ENCODE data around the gene PACRG. TPM values are rescaled to one million over a fixed set of nuclear protein-coding genes. Genes with fewer than 3 reads are reported as not detected.

The PACRG gene
- polyA plus RNA-seq, 3 donors = not detected

- DNase-seq = no peak
- intact Hi-C loops (cut with micrococcal nuclease) = no loop called here
- Histone ChIP-seq H3K9ac (ENCODE audit: insufficient read depth, low read length, poor library complexity, severe bottlenecking) (no peak overlapping the region), H3K4me3 (replicated peaks in 1 of 3; ENCODE audit: low read depth in 2 of 3, low read length in 3 of 3) (no peak overlapping the region), H3K36me3 (replicated peaks in 1 of 2; ENCODE audit: control insufficient read depth in 1 of 2, insufficient read depth in 2 of 2, low read length in 2 of 2) (no peaks in the 10 kb centered on the region), H3K27ac (ENCODE audit: low read depth in 1 of 2, low read length in 2 of 2) (no peak overlapping the region), H3K27me3 (ENCODE audit: control insufficient read depth in 2 of 2, insufficient read depth in 2 of 2, low read length in 2 of 2) (no peaks in the 10 kb centered on the region), H3K4me1 (ENCODE audit: control insufficient read depth in 1 of 2, insufficient read depth in 2 of 2, low read length in 2 of 2) (peaks cover 7 to 12% of the 10 kb centered on the region in 2 donors), H4K20me1 (ENCODE audit: insufficient read depth, low read length) (no peaks in the 10 kb centered on the region), H3K9me3 (replicated peaks in 1 of 2; ENCODE audit: control insufficient read depth in 1 of 2, insufficient read depth in 1 of 2, low read length in 2 of 2) (no peaks in the 10 kb centered on the region), H2AFZ (ENCODE audit: insufficient read depth, low read depth, low read length, poor library complexity, severe bottlenecking) (peak overlapping the region; percentile 59), H3K4me2 (replicated peaks; ENCODE audit: extremely low read depth, low read length, poor library complexity, severe bottlenecking) (no peak overlapping the region), H3K79me2 (ENCODE audit: insufficient read depth, low read length) (no peaks in the 10 kb centered on the region)
- H3K27ac Mint-ChIP-seq = no peak overlapping the region
- peaks cover 10% of the 10 kb centered on the region for H3K4me1 Mint-ChIP-seq
- peaks cover 0 to 2% (median 0%) of the 10 kb centered on the region in 7 donors for H3K9me3 Mint-ChIP-seq
- WGBS (ENCODE audit: insufficient coverage) = no CpG with 5 or more reads among the region's 3 CpGs
- peaks cover 4 to 12% (median 4%) of the 10 kb centered on the region in 3 donors for H3K27me3 Mint-ChIP-seq (ENCODE audit: low read depth in 3 of 3)
- no peak for TF ChIP-seq CTCF (IDR thresholded peaks at IDR 0.05)
- no peak overlapping the region for H3K4me3 Mint-ChIP-seq
- H3K36me3 Mint-ChIP-seq = no peaks in the 10 kb centered on the region
These were observed 592.6 kb downstream of the PACRG start for GRCh38 chr6:163320402-163320801.

DNA sequence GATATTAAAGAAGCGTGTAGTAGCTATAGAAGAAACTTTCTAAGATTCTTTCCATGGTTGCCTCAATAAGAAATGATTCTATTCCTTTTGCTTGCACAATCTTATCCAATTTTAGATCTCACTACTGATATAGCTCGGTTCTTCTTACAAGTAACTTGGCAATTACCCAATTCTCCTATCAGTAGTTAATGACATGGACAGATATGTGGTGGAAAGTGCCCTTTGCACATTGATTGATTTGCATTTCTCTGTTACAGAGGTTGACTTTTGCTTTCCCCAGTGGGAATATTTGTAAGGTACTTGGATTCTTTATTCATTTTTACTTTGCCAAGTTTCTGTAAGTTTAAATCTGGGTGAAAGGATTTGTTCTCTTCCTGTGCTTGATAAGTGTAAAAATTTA, 593.0 kb downstream of the PACRG start:
- no peaks in the 10 kb centered on the region for H3K79me2 ChIP-seq (ENCODE audit: insufficient read depth, low read length)
- no peaks in the 10 kb centered on the region for H4K20me1 ChIP-seq (ENCODE audit: insufficient read depth, low read length)
- WGBS (ENCODE audit: insufficient coverage) = no CpG with 5 or more reads among the region's 2 CpGs
- H3K4me3 Mint-ChIP-seq = no peak overlapping the region
- H2AFZ ChIP-seq (ENCODE audit: insufficient read depth, low read depth, low read length, poor library complexity, severe bottlenecking) = no peak overlapping the region
- no peak overlapping the region for H3K27ac ChIP-seq (ENCODE audit: low read depth in 1 of 2, low read length in 2 of 2)
- no peak overlapping the region for H3K9ac ChIP-seq (ENCODE audit: insufficient read depth, low read length, poor library complexity, severe bottlenecking)
- H3K4me1 Mint-ChIP-seq = peaks cover 10% of the 10 kb centered on the region
- H3K27me3 Mint-ChIP-seq (ENCODE audit: low read depth in 3 of 3) = peaks cover 2 to 12% (median 3%) of the 10 kb centered on the region in 3 donors
- no peak for TF ChIP-seq CTCF (IDR thresholded peaks at IDR 0.05)
- peaks cover 0 to 2% (median 0%) of the 10 kb centered on the region in 7 donors for H3K9me3 Mint-ChIP-seq
- H3K4me1 ChIP-seq (ENCODE audit: control insufficient read depth in 1 of 2, insufficient read depth in 2 of 2, low read length in 2 of 2) = peaks cover 7 to 12% of the 10 kb centered on the region in 2 donors
- intact Hi-C loops (cut with micrococcal nuclease) = no loop called here
- no peaks in the 10 kb centered on the region for H3K36me3 ChIP-seq (replicated peaks in 1 of 2; ENCODE audit: control insufficient read depth in 1 of 2, insufficient read depth in 2 of 2, low read length in 2 of 2)
- H3K9me3 ChIP-seq (replicated peaks in 1 of 2; ENCODE audit: control insufficient read depth in 1 of 2, insufficient read depth in 1 of 2, low read length in 2 of 2) = no peaks in the 10 kb centered on the region
- no peak for DNase-seq
- H3K27ac Mint-ChIP-seq = no peak overlapping the region
- no peaks in the 10 kb centered on the region for H3K36me3 Mint-ChIP-seq
- no peak overlapping the region for H3K4me2 ChIP-seq (replicated peaks; ENCODE audit: extremely low read depth, low read length, poor library complexity, severe bottlenecking)
- H3K27me3 ChIP-seq (ENCODE audit: control insufficient read depth in 2 of 2, insufficient read depth in 2 of 2, low read length in 2 of 2) = no peaks in the 10 kb centered on the region
- H3K4me3 ChIP-seq (replicated peaks in 1 of 3; ENCODE audit: low read depth in 2 of 3, low read length in 3 of 3) = no peak overlapping the region
